BLaER1 treated with 17β-estradiol and CSF1 and Interleukin-3, amounts not matched to agents 10 nM and 100 nM (cell line): ENCODE data around the gene GALR2.
"Not testable (repeated sequence)": the region's sequence is repeated elsewhere in the genome, so short reads cannot be mapped to it uniquely, and the experiment has no call there.

Experiments
- H3K27ac ChIP-seq, 11 experiments: shearing (Covaris generic); formaldehyde crosslinking; 2 replicates each; pipeline ENCODE4 v1.8.1; 2022
- H3K27me3 ChIP-seq, 11 experiments: shearing (Covaris generic); formaldehyde crosslinking; 2 replicates each; pipeline ENCODE4 v1.8.1; 2022
- H3K36me3 ChIP-seq, 11 experiments: shearing (Covaris generic); formaldehyde crosslinking; 2 replicates each; pipeline ENCODE4 v1.8.1; 2022
- H3K4me1 ChIP-seq, 10 experiments: shearing (Covaris generic); formaldehyde crosslinking; 2 replicates each; pipeline ENCODE4 v1.8.1; 2022
- H3K4me2 ChIP-seq, 11 experiments: shearing (Covaris generic); formaldehyde crosslinking; 2 replicates each; pipeline ENCODE4 v1.8.1; 2022
- H3K4me3 ChIP-seq, 10 experiments: shearing (Covaris generic); formaldehyde crosslinking; 2 replicates each; pipeline ENCODE4 v1.8.1; 2022
- H3K9ac ChIP-seq, 11 experiments: shearing (Covaris generic); formaldehyde crosslinking; 2 replicates each; pipeline ENCODE4 v1.8.1; 2022
- H3K9me3 ChIP-seq, 11 experiments: shearing (Covaris generic); formaldehyde crosslinking; replicated peaks in 1 of 11; 2 replicates each; pipeline ENCODE4 v1.8.1; 2022
- H4K20me1 ChIP-seq, 11 experiments: shearing (Covaris generic); formaldehyde crosslinking; 2 replicates each; pipeline ENCODE4 v1.8.1; 2022
- Cebpa-rat ChIP-seq, 11 experiments: shearing (Covaris generic); IDR thresholded peaks; 2 replicates each; pipeline ENCODE4 v1.8.1; 2022

GALR2 gene

DNA sequence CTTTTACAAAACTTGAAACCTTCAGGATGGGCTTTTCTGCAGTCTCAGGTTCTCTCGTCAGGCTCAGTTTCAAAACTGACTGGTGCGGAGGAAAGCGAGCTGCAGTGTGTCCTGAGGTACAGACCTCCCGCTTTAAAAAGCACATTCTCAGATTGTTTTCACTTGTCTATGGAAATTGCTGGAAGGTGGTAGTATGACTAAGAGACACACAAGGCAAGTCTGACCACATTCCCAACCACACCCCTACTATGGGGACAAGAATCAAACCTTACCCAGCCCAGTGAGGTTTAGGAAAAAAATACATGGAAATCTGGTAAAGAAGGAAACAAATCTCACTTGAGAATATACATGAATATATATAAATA, 20.5 kb upstream of the GALR2 start:
- Histone ChIP-seq H4K20me1 (peaks cover 0 to 51% (median 27%) of the 10 kb centered on the region in 11 experiments; a peak in 16 of 22 replicates), H3K27ac (peak overlapping the region in 2 of 11 experiments; percentile 15 to 53; a peak in 3 of 22 replicates), H3K4me1 (peaks cover 0 to 36% (median 11%) of the 10 kb centered on the region in 10 experiments; a peak in 11 of 20 replicates), H3K9me3 (no peaks in the 10 kb centered on the region), H3K4me3 (no peak overlapping the region), H3K9ac (0 out of 22 replicates have a peak overlapping the region, but pooled peaks of 1 of the 11 experiments have one; percentile 3), H3K36me3 (peaks cover 96 to 100% (median 98%) of the 10 kb centered on the region in 11 experiments), H3K4me2 (peak overlapping the region in 3 of 11 experiments; percentile 20 to 50 (median 46); a peak in 5 of 22 replicates), H3K27me3 (no peaks in the 10 kb centered on the region)
- no peak for TF ChIP-seq Cebpa-rat (IDR thresholded peaks at IDR 0.05)

DNA sequence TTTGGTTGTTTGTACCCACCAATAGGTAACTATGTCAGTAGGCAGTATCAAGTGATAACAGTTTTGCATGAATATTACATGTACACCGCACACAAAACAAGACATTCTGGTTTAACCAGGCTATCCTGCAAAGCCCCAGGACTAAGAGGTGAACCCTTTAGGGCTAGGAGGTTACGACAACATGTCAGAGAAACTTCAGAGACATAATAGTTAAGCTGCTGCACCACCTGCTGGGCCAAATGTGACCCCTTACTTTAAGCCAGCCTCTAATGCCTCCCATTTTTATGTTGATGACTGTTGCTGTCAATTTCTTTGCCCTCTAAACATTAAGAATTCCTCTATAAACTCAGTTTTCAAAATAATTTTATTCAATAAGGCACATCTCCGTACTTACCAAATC, 17.7 kb upstream of the GALR2 start:
- Histone ChIP-seq H4K20me1 (peaks cover 0 to 41% (median 14%) of the 10 kb centered on the region in 11 experiments; a peak in 12 of 22 replicates), H3K4me1 (peaks cover 0 to 18% (median 0%) of the 10 kb centered on the region in 10 experiments; a peak in 7 of 20 replicates), H3K27me3 (no peaks in the 10 kb centered on the region), H3K36me3 (peaks cover 96 to 100% (median 98%) of the 10 kb centered on the region in 11 experiments), H3K27ac (no peak overlapping the region), H3K4me2 (no peak overlapping the region), H3K9ac (no peak overlapping the region), H3K9me3 (no peaks in the 10 kb centered on the region), H3K4me3 (no peak overlapping the region)
- TF ChIP-seq Cebpa-rat (IDR thresholded peaks at IDR 0.05) = no peak

DNA sequence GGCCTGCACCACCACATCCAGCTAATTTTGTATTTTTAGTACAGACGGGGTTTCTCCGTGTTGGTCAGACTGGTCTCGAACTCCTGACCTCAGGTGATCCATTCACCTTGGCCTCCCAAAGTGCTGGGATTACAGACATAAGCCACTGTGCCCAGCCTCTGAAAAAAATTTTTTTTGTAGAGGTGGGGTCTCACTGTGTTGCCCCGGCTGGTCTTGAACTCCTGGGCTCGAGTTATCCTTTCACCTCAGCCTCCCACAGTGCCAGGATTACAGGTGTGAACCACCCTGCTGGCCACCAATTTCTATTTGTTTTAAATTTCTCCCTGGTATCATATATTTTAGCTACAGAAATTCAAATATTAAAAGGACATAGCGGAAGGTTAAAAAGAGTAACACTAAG, 16.3 kb upstream of the GALR2 start:
- not testable (repeated sequence) for H3K4me3 ChIP-seq, H3K9me3 ChIP-seq, H3K9ac ChIP-seq, H3K27ac ChIP-seq, H3K4me2 ChIP-seq, H3K27me3 ChIP-seq
- Histone ChIP-seq H3K4me1 (peaks cover 0 to 14% (median 0%) of the 10 kb centered on the region in 10 experiments; a peak in 7 of 20 replicates), H3K36me3 (peaks cover 95 to 97% (median 96%) of the 10 kb centered on the region in 11 experiments), H4K20me1 (peaks cover 0 to 38% (median 7%) of the 10 kb centered on the region in 11 experiments; a peak in 12 of 22 replicates)

DNA sequence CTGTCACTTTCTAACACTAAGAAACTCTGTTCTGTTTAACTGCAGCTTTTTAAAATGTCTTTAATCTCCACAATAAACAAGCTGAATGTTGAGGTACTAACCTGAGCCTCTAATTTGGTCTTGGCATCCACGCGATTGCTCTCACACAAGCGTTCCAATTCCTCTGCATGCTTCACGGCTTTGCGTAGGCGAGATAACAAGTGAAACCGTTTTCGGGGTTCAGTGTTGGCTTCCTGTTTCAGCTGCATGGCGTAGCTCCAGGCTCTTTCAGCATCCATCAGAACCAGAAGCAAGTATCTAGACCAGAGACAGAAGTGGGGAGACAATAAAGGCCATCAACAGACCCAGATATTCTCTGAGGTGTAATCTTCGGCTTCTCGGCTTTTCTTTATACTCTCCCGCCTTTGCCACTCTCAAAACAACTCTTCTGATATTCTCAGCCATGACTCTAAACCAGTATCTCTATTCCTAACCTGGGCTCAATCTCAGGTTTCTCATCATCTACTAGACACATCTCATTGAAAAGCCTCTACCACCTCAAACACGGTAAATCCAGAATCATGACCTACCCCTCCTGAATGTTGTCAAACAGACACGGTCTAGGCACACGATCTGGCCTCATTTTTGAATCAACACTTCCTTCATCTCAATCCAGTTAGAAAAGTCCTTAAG, 10.6 kb upstream of the GALR2 start:
- Histone ChIP-seq H3K4me1 (no peaks in the 10 kb centered on the region), H3K9me3 (no peaks in the 10 kb centered on the region), H4K20me1 (peaks cover 11 to 46% (median 28%) of the 10 kb centered on the region in 11 experiments; a peak in 17 of 22 replicates), H3K9ac (no peak overlapping the region), H3K27ac (no peak overlapping the region), H3K4me2 (no peak overlapping the region), H3K36me3 (peaks cover 94 to 96% (median 95%) of the 10 kb centered on the region in 11 experiments), H3K27me3 (no peaks in the 10 kb centered on the region), H3K4me3 (no peak overlapping the region)
- no peak for TF ChIP-seq Cebpa-rat (IDR thresholded peaks at IDR 0.05)

DNA sequence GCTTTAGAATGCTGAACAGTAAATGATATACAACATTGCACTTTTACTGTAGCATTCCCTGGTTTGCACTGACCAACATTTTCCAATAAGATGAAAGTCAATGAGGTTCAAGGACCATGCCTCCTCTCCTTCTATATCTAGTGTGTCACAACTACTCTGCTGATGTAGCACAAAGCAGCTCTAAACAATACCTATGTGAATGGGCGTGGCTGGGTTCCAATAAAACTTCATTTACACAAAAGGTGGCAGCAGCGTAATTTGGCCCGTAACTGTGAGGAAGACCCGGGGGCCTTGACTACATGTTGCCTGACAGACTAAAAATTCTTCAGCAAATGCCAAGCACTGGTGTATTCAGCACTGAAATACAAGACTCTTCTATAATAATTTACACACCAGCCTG, 8.8 kb upstream of the GALR2 start:
- Histone ChIP-seq H3K9me3 (no peaks in the 10 kb centered on the region), H3K4me2 (no peak overlapping the region), H3K4me3 (no peak overlapping the region), H3K4me1 (peaks cover 5 to 12% (median 8%) of the 10 kb centered on the region in 10 experiments), H4K20me1 (peaks cover 16 to 58% (median 41%) of the 10 kb centered on the region in 11 experiments; a peak in 18 of 22 replicates), H3K9ac (no peak overlapping the region), H3K27me3 (no peaks in the 10 kb centered on the region), H3K27ac (no peak overlapping the region), H3K36me3 (peaks cover 88 to 96% (median 93%) of the 10 kb centered on the region in 11 experiments)
- TF ChIP-seq Cebpa-rat (IDR thresholded peaks at IDR 0.05) = no peak

DNA sequence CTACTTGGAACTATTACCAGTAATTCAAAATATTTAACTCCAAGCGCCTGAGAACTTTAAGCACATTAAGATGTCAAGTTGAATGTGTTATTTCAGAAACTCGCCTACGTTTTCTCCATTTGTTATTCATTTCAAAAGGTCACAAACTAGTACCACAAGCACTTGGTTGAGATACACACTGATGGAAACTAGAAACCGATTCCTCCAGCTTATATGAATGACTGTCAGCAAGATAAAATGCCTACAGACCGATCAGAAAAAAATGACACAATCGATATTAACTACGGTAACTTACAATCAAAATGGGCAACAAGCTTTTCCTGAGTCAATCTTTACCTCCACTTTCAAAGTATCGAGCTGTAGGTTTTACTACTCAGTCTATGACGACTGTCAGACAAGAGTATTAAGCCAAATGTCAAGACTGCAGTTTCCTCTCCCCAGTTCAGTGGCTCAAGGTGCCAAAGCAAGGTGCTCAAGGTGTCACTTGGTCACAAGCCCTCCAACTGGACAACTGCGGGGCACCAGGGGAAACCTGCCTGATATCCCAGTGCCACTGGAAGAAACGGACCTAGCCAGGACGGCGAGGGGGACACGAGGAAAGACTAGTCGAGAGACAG, 2.9 kb upstream of the GALR2 start:
- Histone ChIP-seq H4K20me1 (peaks cover 15 to 67% (median 41%) of the 10 kb centered on the region in 11 experiments; a peak in 19 of 22 replicates), H3K27ac (peak overlapping the region; percentile 75 to 88 (median 83))

DNA sequence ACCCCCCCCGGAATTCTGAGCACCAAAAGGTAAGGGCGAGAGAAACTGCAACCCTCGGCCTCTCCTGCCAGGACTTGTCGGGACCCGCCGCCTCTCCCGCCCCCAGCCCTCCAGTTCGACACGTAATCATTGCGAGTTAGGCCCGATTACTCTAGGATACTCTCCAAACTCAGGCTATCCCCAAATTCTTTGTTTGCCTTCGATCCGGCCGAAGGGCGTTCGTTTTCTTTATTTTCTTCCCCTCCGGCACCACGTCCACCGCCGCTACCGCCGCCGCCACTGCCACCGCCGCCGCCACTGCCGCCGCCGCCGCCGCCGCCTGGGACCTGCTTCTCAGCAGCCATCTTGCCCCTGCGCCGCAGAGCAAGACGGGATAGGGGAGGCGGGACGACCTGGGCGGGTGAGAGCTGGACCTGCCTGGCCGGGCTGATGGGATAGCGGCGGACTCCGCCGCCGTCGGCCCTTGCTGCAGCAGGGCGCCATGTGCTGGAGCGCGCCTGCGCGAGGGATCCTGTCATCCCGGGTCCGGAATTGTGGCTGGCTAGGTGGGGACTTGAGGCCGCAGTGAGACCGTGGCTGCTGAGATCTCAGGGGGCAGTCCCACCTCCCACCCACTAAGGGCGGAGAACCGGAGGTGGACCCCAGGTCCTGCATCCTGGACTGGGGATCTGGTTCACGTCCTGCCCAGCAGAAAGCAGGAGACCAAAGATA, 2.3 kb upstream of the GALR2 start, which contains the start of gene SRP68:
Gene SRP68 (minus strand): TSS at position 370 of the 711 bp plus-strand sequence. CDS start 26 bp downstream, at position 344.
- peaks cover 15 to 71% (median 40%) of the 10 kb centered on the region in 11 experiments; a peak in 19 of 22 replicates for H4K20me1 ChIP-seq
- H3K9me3 ChIP-seq = no peaks in the 10 kb centered on the region
- peaks cover 26 to 35% (median 31%) of the 10 kb centered on the region in 11 experiments for H3K36me3 ChIP-seq
- no peak for TF ChIP-seq Cebpa-rat (IDR thresholded peaks at IDR 0.05)
- H3K27ac ChIP-seq = peak within 1 kb of the TSS; percentile 75 to 88 (median 83)
- H3K27me3 ChIP-seq = peaks cover 40 to 41% (median 41%) of the 10 kb centered on the region in 11 experiments
- peaks cover 43 to 55% (median 49%) of the 10 kb centered on the region in 10 experiments for H3K4me1 ChIP-seq
- peak within 1 kb of the TSS; percentile 78 to 99 (median 92) for H3K4me2 ChIP-seq
- peak within 1 kb of the TSS; percentile 83 to 94 (median 92) for H3K9ac ChIP-seq
- H3K4me3 ChIP-seq = peak within 1 kb of the TSS; percentile 72 to 98 (median 88)

More for the DNA sequence above, 2.9 kb upstream of the GALR2 start:
- Histone ChIP-seq H3K9me3 (no peaks in the 10 kb centered on the region), H3K36me3 (peaks cover 33 to 42% (median 38%) of the 10 kb centered on the region in 11 experiments), H3K4me1 (peaks cover 36 to 49% (median 43%) of the 10 kb centered on the region in 10 experiments), H3K9ac (peak overlapping the region; percentile 83 to 94 (median 92)), H3K4me2 (peak overlapping the region; percentile 78 to 99 (median 91)), H3K27me3 (peaks cover 33 to 35% (median 34%) of the 10 kb centered on the region in 11 experiments), H3K4me3 (peak overlapping the region; percentile 72 to 98 (median 88))
- TF ChIP-seq Cebpa-rat (IDR thresholded peaks at IDR 0.05) = no peak

DNA sequence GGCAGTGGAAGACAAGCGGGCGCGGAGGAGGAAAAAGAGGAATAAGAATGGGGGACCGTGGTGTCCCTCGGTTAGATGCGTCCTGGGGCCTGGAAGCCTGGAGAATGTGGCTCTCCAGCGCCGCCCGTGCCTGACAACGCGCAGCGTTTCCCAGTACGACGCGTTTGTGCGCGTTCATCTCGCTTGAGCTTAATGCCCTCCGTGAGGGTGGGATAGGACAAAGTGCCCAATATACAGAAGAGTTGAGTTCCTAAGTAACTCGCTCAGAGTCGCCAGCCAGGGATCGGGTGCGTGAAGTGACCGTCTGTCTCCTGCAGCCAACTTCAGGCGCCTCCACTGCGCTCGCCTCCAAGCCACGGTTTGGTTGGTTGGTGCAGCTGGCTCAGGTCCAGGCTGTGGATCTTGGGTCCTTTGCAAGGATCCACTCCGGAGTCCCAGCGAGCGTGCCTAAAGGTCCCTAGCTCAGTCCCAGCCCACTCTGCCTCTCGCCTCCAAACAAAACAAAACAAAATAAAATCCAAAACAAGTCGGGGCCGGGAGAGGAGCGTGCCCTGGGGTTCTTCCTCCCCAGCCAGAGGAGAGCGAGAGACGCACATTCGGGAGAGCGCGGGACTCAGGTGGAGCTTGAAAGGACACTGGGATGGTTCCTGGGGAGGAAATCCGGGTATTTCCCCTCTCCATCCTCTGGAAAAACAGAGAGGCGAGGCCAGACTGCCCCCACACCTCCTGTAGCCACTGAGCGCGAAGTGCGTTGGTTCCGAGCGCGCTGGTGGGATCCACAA, 974 bp downstream of the GALR2 start:
- Histone ChIP-seq H3K4me2 (peak overlapping the region; percentile 72 to 94 (median 89)), H3K9me3 (no peaks in the 10 kb centered on the region), H3K27ac (no peak overlapping the region), H3K9ac (no peak overlapping the region), H3K4me3 (peak overlapping the region in 6 of 10 experiments; percentile 42 to 64 (median 47); a peak in 8 of 20 replicates), H4K20me1 (peaks cover 0 to 65% (median 22%) of the 10 kb centered on the region in 11 experiments; a peak in 18 of 22 replicates), H3K36me3 (peaks cover 0 to 3% (median 0%) of the 10 kb centered on the region in 11 experiments; a peak in 4 of 22 replicates), H3K4me1 (peaks cover 70 to 80% (median 76%) of the 10 kb centered on the region in 10 experiments), H3K27me3 (peaks cover 69 to 74% (median 73%) of the 10 kb centered on the region in 11 experiments)
- TF ChIP-seq Cebpa-rat (IDR thresholded peaks at IDR 0.05) = no peak
